B cell (primary cell): Measurements from ENCODE around the gene MAP4K2. TPM values are rescaled to one million over a fixed set of nuclear protein-coding genes. Genes with fewer than 3 reads are reported as not detected.

Source experiments
- ATAC-seq: fragments of 200-7000 bp; cut with Tn5 transposase; one replicate; pipeline ENCODE4 v1.10.0; 2021; ENCODE audit warnings: low read depth, mild to moderate bottlenecking, moderate number of reproducible peaks, moderate library complexity
- CTCF ChIA-PET: fragments of 350-600 bp; sonication (Branson Sonifier 250); formaldehyde crosslinking; loops from one replicate; lab custom pipeline; 2021; ENCODE audit warnings: antibody characterized with exemption, inconsistent platforms; lab: Charles Lee
- POLR2A ChIA-PET: fragments of 350-600 bp; sonication (Branson Sonifier 250); formaldehyde crosslinking; loops from one replicate; lab custom pipeline; 2021; ENCODE audit warnings: antibody characterized with exemption; lab: Charles Lee
- DNase-seq: peaks from one replicate; pipeline ENCODE4 v3.0.0; 2013
- H2AFZ ChIP-seq: 2 replicates; pipeline ENCODE4 v1.6.1; 2012; ENCODE audit warnings: mild to moderate bottlenecking, low read depth, low read length; ENCODE audit not compliant: insufficient read depth, poor library complexity, severe bottlenecking
- H3K27ac ChIP-seq, 2 donors: 1 replicate in 1 of 2; 2 replicates in 1 of 2; pipeline ENCODE4 v1.5.1; 2012 to 2013; ENCODE audit warnings: low read length in 2 of 2, mild to moderate bottlenecking in 2 of 2, moderate library complexity in 1 of 2
- H3K27me3 ChIP-seq, 4 experiments: fragments of 200-600 bp in 1 of 4; sonication (generic) in 1 of 4; replicated peaks in 1 of 4; 1 replicate in 2 of 4; 2 replicates in 2 of 4; pipeline versions ENCODE4 v1.6.1 to v1.7.0; 2013 to 2016; ENCODE audit warnings: low read length in 3 of 4, mild to moderate bottlenecking in 2 of 4, mixed read lengths in 1 of 4, moderate library complexity in 1 of 4; ENCODE audit not compliant: insufficient read depth in 4 of 4, control insufficient read depth in 3 of 4; ENCODE audit errors: control extremely low read depth in 1 of 4
- H3K36me3 ChIP-seq, 2 experiments: replicated peaks in 1 of 2; 1 replicate in 1 of 2; 2 replicates in 1 of 2; pipeline versions ENCODE4 v1.6.1 to v1.7.1; 2013; ENCODE audit warnings: low read length in 1 of 2; ENCODE audit not compliant: insufficient read depth in 2 of 2, control insufficient read depth in 1 of 2; ENCODE audit errors: control extremely low read depth in 1 of 2, extremely low read depth in 1 of 2
- H3K4me1 ChIP-seq, 2 donors: fragments of 200-600 bp in 1 of 2; sonication (generic) in 1 of 2; 1 replicate in 1 of 2; 2 replicates in 1 of 2; pipeline versions ENCODE4 v1.5.1 to v1.6.1; 2013 to 2017; ENCODE audit warnings: low read length in 2 of 2; ENCODE audit not compliant: control insufficient read depth in 2 of 2, insufficient read depth in 2 of 2
- H3K4me2 ChIP-seq: replicated peaks from 2 replicates; pipeline ENCODE3; 2012; ENCODE audit warnings: mild to moderate bottlenecking, low read depth, low read length; ENCODE audit not compliant: poor library complexity, severe bottlenecking
- H3K4me3 ChIP-seq, 5 experiments: fragments of 200-600 bp in 1 of 5; sonication (generic) in 1 of 5; 1 replicate in 3 of 5; 2 replicates in 2 of 5; pipeline versions ENCODE4 v1.5.1 to v1.7.0; 2011 to 2016; ENCODE audit warnings: low read length in 4 of 5, mild to moderate bottlenecking in 4 of 5, low read depth in 2 of 5, control low read depth in 1 of 5, moderate library complexity in 1 of 5; ENCODE audit not compliant: insufficient read depth in 1 of 5; ENCODE audit errors: control extremely low read depth in 1 of 5, extremely low read depth in 1 of 5
- H3K79me2 ChIP-seq: fragments of 200-600 bp; sonication (generic); one replicate; pipeline ENCODE4 v1.6.0; 2016; ENCODE audit warnings: low read length; ENCODE audit not compliant: control insufficient read depth, insufficient read depth
- H3K9ac ChIP-seq: fragments of 200-600 bp; sonication (generic); 2 replicates; pipeline ENCODE4 v1.6.1; 2017; ENCODE audit warnings: mild to moderate bottlenecking, low read length, moderate library complexity
- H3K9me3 ChIP-seq, 3 donors: one replicate each; pipeline versions ENCODE4 v1.6.1 to v1.7.1; 2013; ENCODE audit warnings: low read length in 2 of 3; ENCODE audit not compliant: control insufficient read depth in 2 of 3, insufficient read depth in 1 of 3; ENCODE audit errors: control extremely low read depth in 1 of 3
- H4K20me1 ChIP-seq: 2 replicates; pipeline ENCODE4 v1.6.0; 2012; ENCODE audit warnings: mild to moderate bottlenecking, low read length; ENCODE audit not compliant: insufficient read depth, control insufficient read depth, poor library complexity, severe bottlenecking
- H3K27ac Mint-ChIP-seq: one replicate; pipeline ENCODE4 v1.8.0; 2021; ENCODE audit warnings: mixed read lengths
- H3K27me3 Mint-ChIP-seq: one replicate; pipeline ENCODE4 v1.8.0; 2021; ENCODE audit warnings: mixed read lengths
- H3K4me1 Mint-ChIP-seq: one replicate; pipeline ENCODE4 v1.8.0; 2021; ENCODE audit warnings: mixed read lengths
- H3K4me3 Mint-ChIP-seq: one replicate; pipeline ENCODE4 v1.8.0; 2021; ENCODE audit warnings: mixed read lengths
- H3K9me3 Mint-ChIP-seq: one replicate; pipeline ENCODE4 v1.8.0; 2022; ENCODE audit warnings: mixed read lengths; ENCODE audit not compliant: insufficient read depth
- CTCF ChIP-seq: fragments of 200-600 bp; IDR thresholded peaks from one replicate; pipeline ENCODE4 v1.8.0; 2022; ENCODE audit warnings: antibody characterized with exemption, mild to moderate bottlenecking
- EZH2 ChIP-seq: IDR thresholded peaks from 2 replicates; pipeline ENCODE4 v1.6.1; 2012; ENCODE audit warnings: borderline replicate concordance, low read depth, mild to moderate bottlenecking, moderate library complexity, low read length; ENCODE audit not compliant: insufficient read depth, poor library complexity, severe bottlenecking
- WGBS: methylation state at CpG from one replicate; pipeline ENCODE4 v1.1.5; 2013; ENCODE audit warnings: missing lambda C conversion rate; ENCODE audit not compliant: insufficient coverage; 5-methylcytosine and 5-hydroxymethylcytosine counted together
- intact Hi-C: fragments of 100-400 bp; cut with micrococcal nuclease; formaldehyde crosslinking; loops from one replicate; pipeline ENCODE4 v1.10.0; 2022
- polyA plus RNA-seq: library from polyadenylated mRNA; depleted of rRNA; stranded (reverse); fragments of >200 nt; gene quantifications from 2 replicates; pipeline ENCODE4 v1.2.3, GENCODE V29; 2012
- total RNA-seq, 2 donors: library from RNA; stranded (reverse); fragments of 120-200 nt in 1 of 2; gene quantifications; 1 replicate in 1 of 2; 2 replicates in 1 of 2; pipeline versions ENCODE4 v1.2.3 to v1.2.4, GENCODE V29; 2013 to 2022

Gene MAP4K2
- total and polyA plus RNA-seq, 2 donors (not counting 1 experiment from before 2014, with no cell fraction given), result 118 to 163 TPM

- no peak for ATAC-seq
- H3K4me1 ChIP-seq, result peaks cover 26 to 38% of the 10 kb centered on the region in 2 donors
Measured at GRCh38 chr11:64784813-64785581, 18.0 kb downstream of the MAP4K2 start.

More at GRCh38 chr11:64784813-64785581, 18.0 kb downstream of the MAP4K2 start:
- Histone ChIP-seq H2AFZ (no peak overlapping the region), H3K36me3 (peaks cover 3 to 26% of the 10 kb centered on the region in 2 experiments), H3K27me3 (no peaks in the 10 kb centered on the region), H3K9me3 (no peaks in the 10 kb centered on the region), H3K27ac (no peak overlapping the region), H3K4me3 (no peak overlapping the region), H3K79me2 (peaks cover 18% of the 10 kb centered on the region), H3K4me2 (no peak overlapping the region), H4K20me1 (no peaks in the 10 kb centered on the region), H3K9ac (no peak overlapping the region)
- Mint-ChIP-seq H3K27me3 (no peaks in the 10 kb centered on the region), H3K4me3 (no peak overlapping the region), H3K9me3 (no peaks in the 10 kb centered on the region), H3K27ac (peak overlapping the region; percentile 71), H3K4me1 (peaks cover 33% of the 10 kb centered on the region)
- 100% methylated on average over 5 of the region's 12 CpGs for WGBS
- POLR2A ChIA-PET, result interaction anchor here (0.8 to 1.3 kb wide), 3 partner anchors 10 to 79 kb away, joined by 3 to 4 read pairs (median 3); no protein-coding TSS in a partner anchor
- no peak for DNase-seq
- CTCF ChIA-PET, result interaction anchor here (0.6 to 6.6 kb wide), 14 partner anchors 9 to 514 kb away, joined by 3 to 73 read pairs (median 5); partner anchors contain the start of genes CDC42BPG, MAP4K2 and RASGRP2
- intact Hi-C loops, result no loop called here
- no peak for TF ChIP-seq EZH2
- TF ChIP-seq CTCF, result no peak
